ENCODE data around the gene PCP4.

Gene PCP4

GRCh38 chr21:39867198-39867650 is at the start of gene PCP4:
PCP4 (plus strand) TSS chr21:39867438; CDS start chr21:39867502, 64 bp downstream.
- no peak for DNase-seq (ENCODE audit: low read depth in 2 of 2, low spot score in 1 of 2)

- DNase-seq (ENCODE audit: low read depth in 2 of 2, low spot score in 1 of 2): no peak
Observed at GRCh38 chr21:39818557-39818956, 48.7 kb upstream of the PCP4 start.

- DNase-seq (ENCODE audit: low read depth in 2 of 2, low spot score in 1 of 2): no peak
Observed at GRCh38 chr21:39822042-39822441, 45.2 kb upstream of the PCP4 start.

- no peak for DNase-seq (ENCODE audit: low read depth in 2 of 2, low spot score in 1 of 2)
Observed at GRCh38 chr21:39825250-39825649, 42.0 kb upstream of the PCP4 start.

- DNase-seq (ENCODE audit: low read depth in 2 of 2, low spot score in 1 of 2): no peak
Observed at GRCh38 chr21:39834543-39834942, 32.7 kb upstream of the PCP4 start.

GRCh38 chr21:39837861-39838359 is 29.3 kb upstream of the PCP4 start:
- DNase-seq (ENCODE audit: low read depth in 2 of 2, low spot score in 1 of 2): no peak

GRCh38 chr21:39840373-39841097 is 26.7 kb upstream of the PCP4 start:
- no peak for DNase-seq (ENCODE audit: low read depth in 2 of 2, low spot score in 1 of 2)

GRCh38 chr21:39842741-39843459 is 24.3 kb upstream of the PCP4 start:
- DNase-seq (ENCODE audit: low read depth in 2 of 2, low spot score in 1 of 2): no peak

GRCh38 chr21:39843483-39843882 is 23.8 kb upstream of the PCP4 start:
- DNase-seq (ENCODE audit: low read depth in 2 of 2, low spot score in 1 of 2): no peak

- DNase-seq (ENCODE audit: low read depth in 2 of 2, low spot score in 1 of 2): no peak
Observed at GRCh38 chr21:39843916-39844315, 23.3 kb upstream of the PCP4 start.

GRCh38 chr21:39845571-39846130 is 21.6 kb upstream of the PCP4 start:
- no peak for DNase-seq (ENCODE audit: low read depth in 2 of 2, low spot score in 1 of 2)

- DNase-seq (ENCODE audit: low read depth in 2 of 2, low spot score in 1 of 2): no peak
Observed at GRCh38 chr21:39847877-39848276, 19.4 kb upstream of the PCP4 start.

- DNase-seq (ENCODE audit: low read depth in 2 of 2, low spot score in 1 of 2): no peak
Observed at GRCh38 chr21:39849014-39849655, 18.1 kb upstream of the PCP4 start.

GRCh38 chr21:39850333-39850732 is 16.9 kb upstream of the PCP4 start:
- no peak for DNase-seq (ENCODE audit: low read depth in 2 of 2, low spot score in 1 of 2)

GRCh38 chr21:39851002-39851618 is 16.1 kb upstream of the PCP4 start:
- no peak for DNase-seq (ENCODE audit: low read depth in 2 of 2, low spot score in 1 of 2)

- DNase-seq (ENCODE audit: low read depth in 2 of 2, low spot score in 1 of 2): no peak
Observed at GRCh38 chr21:39852021-39852721, 15.1 kb upstream of the PCP4 start.

GRCh38 chr21:39852726-39853500 is 14.3 kb upstream of the PCP4 start:
- DNase-seq (ENCODE audit: low read depth in 2 of 2, low spot score in 1 of 2): no peak

GRCh38 chr21:39854572-39854971 is 12.7 kb upstream of the PCP4 start:
- DNase-seq (ENCODE audit: low read depth in 2 of 2, low spot score in 1 of 2): no peak

GRCh38 chr21:39855595-39855994 is 11.6 kb upstream of the PCP4 start:
- no peak for DNase-seq (ENCODE audit: low read depth in 2 of 2, low spot score in 1 of 2)

- DNase-seq (ENCODE audit: low read depth in 2 of 2, low spot score in 1 of 2): no peak
Observed at GRCh38 chr21:39860600-39860999, 6.6 kb upstream of the PCP4 start.

Data from stimulated activated CD8-positive, alpha-beta memory T cell treated with anti-CD3 and anti-CD28 coated beads, Interleukin-4, amount 100 ng/mL, for 4 hours (primary cell).